Measurements from ENCODE around the gene LCE6A.

LCE6A gene

DNA sequence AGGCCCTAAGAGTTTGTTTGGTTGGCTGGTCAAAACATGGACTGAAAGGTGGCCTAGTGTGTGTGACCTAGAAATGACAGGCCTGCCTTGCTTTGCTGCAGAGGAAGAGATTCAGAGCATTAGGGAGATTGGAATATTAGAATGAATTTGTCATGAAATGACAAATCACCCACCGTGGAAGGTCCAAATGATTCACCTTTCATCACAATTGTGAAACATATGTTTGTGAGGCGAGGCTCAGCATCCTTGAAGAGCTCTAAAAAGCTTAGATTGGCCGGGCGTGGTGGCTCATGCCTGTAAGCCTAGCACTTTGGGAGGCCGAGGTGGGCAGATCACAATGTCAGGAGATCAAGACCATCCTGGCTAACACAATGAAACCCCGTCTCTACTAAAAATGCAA, 25.3 kb upstream of the LCE6A start:
- Histone ChIP-seq H3K9me3 (ENCODE audit: insufficient read depth, low read length, severe bottlenecking) (no peaks in the 10 kb centered on the region), H3K4me1 (ENCODE audit: insufficient read depth, low read length) (no peaks in the 10 kb centered on the region), H3K36me3 (ENCODE audit: insufficient read depth, low read length) (no peaks in the 10 kb centered on the region), H2AFZ (ENCODE audit: low read depth, low read length) (no peak overlapping the region), H3K27ac (ENCODE audit: low read length) (no peak overlapping the region), H3K9ac (ENCODE audit: low read depth, low read length) (no peak overlapping the region), H3K79me2 (ENCODE audit: insufficient read depth, low read length) (no peaks in the 10 kb centered on the region), H3K4me2 (ENCODE audit: insufficient read depth, low read length) (no peak overlapping the region), H3K27me3 (ENCODE audit: insufficient read depth, low read length, poor library complexity) (no peaks in the 10 kb centered on the region), H4K20me1 (ENCODE audit: insufficient read depth, low read length) (no peaks in the 10 kb centered on the region), H3K4me3 (ENCODE audit: low read depth in 1 of 2, low read length in 2 of 2) (no peak overlapping the region)
- no peak for TF ChIP-seq EZH2 (IDR thresholded peaks at IDR 0.05; ENCODE audit: borderline replicate concordance, low read depth, low read length, severe bottlenecking)
- TF ChIP-seq, protein P1, sequence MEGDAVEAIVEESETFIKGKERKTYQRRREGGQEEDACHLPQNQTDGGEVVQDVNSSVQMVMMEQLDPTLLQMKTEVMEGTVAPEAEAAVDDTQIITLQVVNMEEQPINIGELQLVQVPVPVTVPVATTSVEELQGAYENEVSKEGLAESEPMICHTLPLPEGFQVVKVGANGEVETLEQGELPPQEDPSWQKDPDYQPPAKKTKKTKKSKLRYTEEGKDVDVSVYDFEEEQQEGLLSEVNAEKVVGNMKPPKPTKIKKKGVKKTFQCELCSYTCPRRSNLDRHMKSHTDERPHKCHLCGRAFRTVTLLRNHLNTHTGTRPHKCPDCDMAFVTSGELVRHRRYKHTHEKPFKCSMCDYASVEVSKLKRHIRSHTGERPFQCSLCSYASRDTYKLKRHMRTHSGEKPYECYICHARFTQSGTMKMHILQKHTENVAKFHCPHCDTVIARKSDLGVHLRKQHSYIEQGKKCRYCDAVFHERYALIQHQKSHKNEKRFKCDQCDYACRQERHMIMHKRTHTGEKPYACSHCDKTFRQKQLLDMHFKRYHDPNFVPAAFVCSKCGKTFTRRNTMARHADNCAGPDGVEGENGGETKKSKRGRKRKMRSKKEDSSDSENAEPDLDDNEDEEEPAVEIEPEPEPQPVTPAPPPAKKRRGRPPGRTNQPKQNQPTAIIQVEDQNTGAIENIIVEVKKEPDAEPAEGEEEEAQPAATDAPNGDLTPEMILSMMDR (IDR thresholded peaks at IDR 0.05; ENCODE audit: borderline replicate concordance, extremely low read depth, low read length, poor library complexity, severe bottlenecking), result no peak
- DNase-seq (no peak), ATAC-seq (ENCODE audit: insufficient read depth, low read depth) (no peak)

DNA sequence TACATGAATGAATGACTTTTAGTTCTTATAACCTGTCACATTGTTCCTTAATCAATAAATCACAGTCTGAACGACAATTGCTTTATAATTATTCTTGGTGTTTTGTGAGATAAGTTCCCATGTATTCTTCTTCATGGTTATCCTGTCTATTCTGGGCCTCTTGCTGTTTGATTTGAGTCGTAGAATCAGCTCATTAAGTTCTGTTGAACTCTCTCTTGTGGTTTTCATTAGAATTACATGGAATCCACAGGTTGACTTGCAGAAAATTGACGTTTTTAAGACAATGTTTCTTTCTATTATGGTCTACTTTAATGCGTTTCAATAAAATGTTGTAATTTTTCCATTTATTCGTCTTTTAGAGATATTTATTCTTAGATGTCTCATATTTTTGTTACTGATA, 19.4 kb upstream of the LCE6A start:
- Histone ChIP-seq H3K4me1 (ENCODE audit: insufficient read depth, low read length) (no peaks in the 10 kb centered on the region), H3K27ac (ENCODE audit: low read length) (no peak overlapping the region), H3K79me2 (ENCODE audit: insufficient read depth, low read length) (no peaks in the 10 kb centered on the region), H2AFZ (ENCODE audit: low read depth, low read length) (no peak overlapping the region), H3K36me3 (ENCODE audit: insufficient read depth, low read length) (no peaks in the 10 kb centered on the region), H3K9me3 (ENCODE audit: insufficient read depth, low read length, severe bottlenecking) (no peaks in the 10 kb centered on the region), H3K4me3 (ENCODE audit: low read depth in 1 of 2, low read length in 2 of 2) (no peak overlapping the region), H4K20me1 (ENCODE audit: insufficient read depth, low read length) (no peaks in the 10 kb centered on the region), H3K27me3 (ENCODE audit: insufficient read depth, low read length, poor library complexity) (peaks cover 15% of the 10 kb centered on the region), H3K9ac (ENCODE audit: low read depth, low read length) (no peak overlapping the region), H3K4me2 (ENCODE audit: insufficient read depth, low read length) (no peak overlapping the region)
- ATAC-seq (ENCODE audit: insufficient read depth, low read depth) (no peak), DNase-seq (no peak)
- TF ChIP-seq EZH2 (IDR thresholded peaks at IDR 0.05; ENCODE audit: borderline replicate concordance, low read depth, low read length, severe bottlenecking), result no peak
- TF ChIP-seq, protein P1 (IDR thresholded peaks at IDR 0.05; ENCODE audit: borderline replicate concordance, extremely low read depth, low read length, poor library complexity, severe bottlenecking), result no peak

DNA sequence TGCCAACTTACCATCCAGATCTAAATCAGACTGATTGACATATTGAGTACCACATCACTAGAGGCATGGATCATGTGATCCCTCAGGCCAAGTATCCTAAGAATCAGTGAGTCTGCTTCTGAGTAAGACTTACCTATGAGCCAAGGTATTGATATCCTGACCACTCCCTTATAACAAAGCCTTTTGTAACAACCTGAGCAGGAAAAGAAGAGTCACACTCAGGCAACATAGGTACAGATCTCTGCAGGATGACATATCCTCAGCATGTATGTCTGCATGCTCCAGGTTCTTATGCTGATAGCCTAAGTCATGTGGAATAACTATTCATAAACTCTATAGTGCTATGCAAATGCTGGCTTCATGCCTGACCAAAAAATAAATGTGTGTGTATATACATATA, 17.7 kb upstream of the LCE6A start:
- Histone ChIP-seq H3K9me3 (ENCODE audit: insufficient read depth, low read length, severe bottlenecking) (no peaks in the 10 kb centered on the region), H3K4me3 (ENCODE audit: low read depth in 1 of 2, low read length in 2 of 2) (no peak overlapping the region), H3K27me3 (ENCODE audit: insufficient read depth, low read length, poor library complexity) (peaks cover 15% of the 10 kb centered on the region), H4K20me1 (ENCODE audit: insufficient read depth, low read length) (no peaks in the 10 kb centered on the region), H2AFZ (ENCODE audit: low read depth, low read length) (no peak overlapping the region), H3K36me3 (ENCODE audit: insufficient read depth, low read length) (no peaks in the 10 kb centered on the region), H3K4me1 (ENCODE audit: insufficient read depth, low read length) (no peaks in the 10 kb centered on the region), H3K79me2 (ENCODE audit: insufficient read depth, low read length) (no peaks in the 10 kb centered on the region), H3K27ac (ENCODE audit: low read length) (no peak overlapping the region), H3K4me2 (ENCODE audit: insufficient read depth, low read length) (no peak overlapping the region), H3K9ac (ENCODE audit: low read depth, low read length) (no peak overlapping the region)
- ATAC-seq (ENCODE audit: insufficient read depth, low read depth) (no peak), DNase-seq (no peak)
- no peak for TF ChIP-seq EZH2 (IDR thresholded peaks at IDR 0.05; ENCODE audit: borderline replicate concordance, low read depth, low read length, severe bottlenecking)
- TF ChIP-seq, protein P1 (IDR thresholded peaks at IDR 0.05; ENCODE audit: borderline replicate concordance, extremely low read depth, low read length, poor library complexity, severe bottlenecking), result no peak

DNA sequence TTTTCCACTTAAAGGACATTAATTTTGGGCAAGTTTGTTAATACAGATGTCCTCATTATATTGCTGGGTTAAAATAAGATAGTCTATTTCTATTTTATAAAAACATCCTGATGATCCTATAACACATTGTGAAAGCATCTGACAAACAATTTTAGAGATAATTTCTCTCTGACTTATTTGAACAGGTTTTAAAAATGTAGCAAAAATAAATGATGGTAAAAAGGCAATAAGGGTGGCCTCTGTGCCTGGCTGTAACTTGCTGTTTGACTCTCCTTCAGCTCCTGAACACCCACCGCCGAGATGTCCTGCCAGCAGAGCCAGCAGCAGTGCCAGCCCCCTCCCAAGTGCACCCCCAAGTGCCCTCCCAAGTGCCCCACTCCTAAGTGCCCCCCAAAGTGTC, 15.5 kb upstream of the LCE6A start, which contains the start of gene LCE1A:
Gene LCE1A (plus strand): TSS at position 301 of the 400 bp plus-strand sequence. CDS start 0 bp downstream, at position 301.
- ATAC-seq (ENCODE audit: insufficient read depth, low read depth), result no peak
- Histone ChIP-seq H3K36me3 (ENCODE audit: insufficient read depth, low read length) (no peaks in the 10 kb centered on the region), H3K27me3 (ENCODE audit: insufficient read depth, low read length, poor library complexity) (peaks cover 15% of the 10 kb centered on the region), H3K9ac (ENCODE audit: low read depth, low read length) (no peak within 1 kb of the TSS), H3K9me3 (ENCODE audit: insufficient read depth, low read length, severe bottlenecking) (no peaks in the 10 kb centered on the region), H3K79me2 (ENCODE audit: insufficient read depth, low read length) (no peaks in the 10 kb centered on the region), H3K4me1 (ENCODE audit: insufficient read depth, low read length) (no peaks in the 10 kb centered on the region), H3K27ac (ENCODE audit: low read length) (no peak within 1 kb of the TSS), H4K20me1 (ENCODE audit: insufficient read depth, low read length) (no peaks in the 10 kb centered on the region), H3K4me3 (ENCODE audit: low read depth in 1 of 2, low read length in 2 of 2) (no peak within 1 kb of the TSS), H3K4me2 (ENCODE audit: insufficient read depth, low read length) (no peak within 1 kb of the TSS), H2AFZ (ENCODE audit: low read depth, low read length) (no peak within 1 kb of the TSS)
- DNase-seq, result no peak
- no peak for TF ChIP-seq EZH2 (IDR thresholded peaks at IDR 0.05; ENCODE audit: borderline replicate concordance, low read depth, low read length, severe bottlenecking)
- TF ChIP-seq, protein P1 (IDR thresholded peaks at IDR 0.05; ENCODE audit: borderline replicate concordance, extremely low read depth, low read length, poor library complexity, severe bottlenecking), result no peak

All from DND-41 (cell line).